GM08714 (cell line): ENCODE data around the gene CCNB1.
"Not testable (repeated sequence)": the region's sequence is repeated elsewhere in the genome, so short reads cannot be mapped to it uniquely, and the experiment has no call there.

Experiments used
- H3K4me3 ChIP-seq: fragments of 200-500 bp; sonication (Bioruptor generic); 2 replicates; pipeline ENCODE4 v1.5.1; 2014; ENCODE audit warnings: mild to moderate bottlenecking, low read length, inconsistent platforms
- ZNF274 ChIP-seq: IDR thresholded peaks from 2 replicates; pipeline ENCODE4 v1.6.1; 2012; ENCODE audit warnings: mild to moderate bottlenecking, low read depth, low read length

Gene CCNB1

GRCh38 chr5:69212022-69212421 lies 45.1 kb downstream of the CCNB1 start:
- no peak overlapping the region for H3K4me3 ChIP-seq
- TF ChIP-seq ZNF274, result no peak

- no peak for TF ChIP-seq ZNF274
- no peak overlapping the region for H3K4me3 ChIP-seq
Observed at GRCh38 chr5:69213513-69214215, 46.7 kb downstream of the CCNB1 start.

- TF ChIP-seq ZNF274, result no peak
- H3K4me3 ChIP-seq, result peak overlapping the region; percentile 93
Observed at GRCh38 chr5:69217151-69217511, 50.2 kb downstream of the CCNB1 start.

GRCh38 chr5:69217548-69218526 lies 50.9 kb downstream of the CCNB1 start:
- H3K4me3 ChIP-seq, result peak overlapping the region; percentile 93
- TF ChIP-seq ZNF274, result no peak

- TF ChIP-seq ZNF274, result no peak
Observed at GRCh38 chr5:69219939-69220338, 53.0 kb downstream of the CCNB1 start.

GRCh38 chr5:69220371-69220770 lies 53.4 kb downstream of the CCNB1 start:
- not testable (repeated sequence) for H3K4me3 ChIP-seq

More at GRCh38 chr5:69219939-69220338, 53.0 kb downstream of the CCNB1 start:
- H3K4me3 ChIP-seq, result no peak overlapping the region

GRCh38 chr5:69220833-69221232 lies 53.9 kb downstream of the CCNB1 start:
- not testable (repeated sequence) for H3K4me3 ChIP-seq

- TF ChIP-seq ZNF274, result no peak
- no peak overlapping the region for H3K4me3 ChIP-seq
Observed at GRCh38 chr5:69224520-69224919, 57.6 kb downstream of the CCNB1 start.

- TF ChIP-seq ZNF274, result no peak
- H3K4me3 ChIP-seq, result no peak overlapping the region
Observed at GRCh38 chr5:69225860-69226259, 58.9 kb downstream of the CCNB1 start.
